ENCODE results near the gene NUDT8. TPM values are rescaled to one million over a fixed set of nuclear protein-coding genes. Genes with fewer than 3 reads are reported as not detected.

The NUDT8 gene
- total and polyA plus RNA-seq, 10 of the 15 experiments (the other 5 are each of a cell fraction or from before 2014, with no cell fraction given): 0.32 to 18.2 (median 9.8) TPM

GRCh38 chr11:67640758-67641337 lies 11.1 kb upstream of the NUDT8 start (continued):
- TF ChIP-seq BHLHE40 (IDR thresholded peaks at IDR 0.05; ENCODE audit: borderline replicate concordance in 1 of 2, low read depth in 2 of 2, low read length in 1 of 2): no peak
- TF ChIP-seq, protein P1, sequence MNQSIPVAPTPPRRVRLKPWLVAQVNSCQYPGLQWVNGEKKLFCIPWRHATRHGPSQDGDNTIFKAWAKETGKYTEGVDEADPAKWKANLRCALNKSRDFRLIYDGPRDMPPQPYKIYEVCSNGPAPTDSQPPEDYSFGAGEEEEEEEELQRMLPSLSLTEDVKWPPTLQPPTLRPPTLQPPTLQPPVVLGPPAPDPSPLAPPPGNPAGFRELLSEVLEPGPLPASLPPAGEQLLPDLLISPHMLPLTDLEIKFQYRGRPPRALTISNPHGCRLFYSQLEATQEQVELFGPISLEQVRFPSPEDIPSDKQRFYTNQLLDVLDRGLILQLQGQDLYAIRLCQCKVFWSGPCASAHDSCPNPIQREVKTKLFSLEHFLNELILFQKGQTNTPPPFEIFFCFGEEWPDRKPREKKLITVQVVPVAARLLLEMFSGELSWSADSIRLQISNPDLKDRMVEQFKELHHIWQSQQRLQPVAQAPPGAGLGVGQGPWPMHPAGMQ (IDR thresholded peaks at IDR 0.05; ENCODE audit: borderline replicate concordance): no peak
- TF ChIP-seq PML (IDR thresholded peaks at IDR 0.05; ENCODE audit: low read length): no peak
- TF ChIP-seq EED (IDR thresholded peaks at IDR 0.05; ENCODE audit: low read depth): no peak
- TF ChIP-seq ZZZ3 (IDR thresholded peaks at IDR 0.05; ENCODE audit: control insufficient read depth, insufficient read length, low read depth): no peak
- no peak for TF ChIP-seq POLR2AphosphoS5 (IDR thresholded peaks at IDR 0.05; ENCODE audit: low read length)
- no peak for TF ChIP-seq SRF (IDR thresholded peaks at IDR 0.05; ENCODE audit: low read depth in 2 of 2, low read length in 2 of 2)
- TF ChIP-seq ZNF207 (IDR thresholded peaks at IDR 0.05; ENCODE audit: borderline replicate concordance): no peak
- TF ChIP-seq HDGF (IDR thresholded peaks at IDR 0.05): no peak
- no peak for TF ChIP-seq MEF2B (IDR thresholded peaks at IDR 0.05; ENCODE audit: partially characterized antibody, poor library complexity, severe bottlenecking)
- no peak for TF ChIP-seq SREBF2 (IDR thresholded peaks at IDR 0.05; ENCODE audit: low read length)
